ENCODE results near the gene CRNN.

The CRNN gene

GRCh38 chr1:152413909-152414308, at the start of gene CRNN:
TSS of gene CRNN (minus strand) at chr1:152414263. CDS start at chr1:152412233, 2,030 bp downstream.
- Histone ChIP-seq H3K9me3 (ENCODE audit: low read length) (no peaks in the 10 kb centered on the region), H2AFZ (ENCODE audit: low read depth, low read length) (no peak within 1 kb of the TSS), H3K4me3 (ENCODE audit: low read length) (no peak within 1 kb of the TSS), H3K36me3 (ENCODE audit: insufficient read depth, low read length) (no peaks in the 10 kb centered on the region), H3K27me3 (ENCODE audit: insufficient read depth, low read length) (no peaks in the 10 kb centered on the region), H3K4me1 (ENCODE audit: insufficient read depth, low read length) (no peaks in the 10 kb centered on the region)

DNA sequence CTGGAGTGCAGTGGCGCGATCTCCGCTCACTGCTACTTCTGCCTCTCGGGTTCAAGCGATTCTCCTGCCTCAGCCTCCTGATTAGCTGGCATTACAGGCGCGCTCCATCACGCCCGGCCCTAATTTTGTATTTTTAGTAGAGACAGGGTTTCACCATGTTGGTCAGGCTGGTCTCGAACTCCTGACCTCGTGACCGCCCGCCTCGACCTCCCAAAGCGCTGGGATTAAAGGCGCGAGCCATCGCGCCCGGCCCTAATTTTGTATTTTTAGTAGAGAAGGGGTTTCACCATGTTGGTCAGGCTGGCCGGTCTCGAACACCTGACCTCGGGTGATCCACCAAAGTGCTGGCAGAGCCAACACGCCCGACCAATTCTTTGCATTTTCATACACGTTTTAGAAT, 48.6 kb upstream of the CRNN start:
- no peak overlapping the region for H2AFZ ChIP-seq (ENCODE audit: low read depth, low read length)
- H3K4me3 ChIP-seq (ENCODE audit: low read length), result no peak overlapping the region
- H3K27me3 ChIP-seq (ENCODE audit: insufficient read depth, low read length), result no peaks in the 10 kb centered on the region
- no peaks in the 10 kb centered on the region for H3K36me3 ChIP-seq (ENCODE audit: insufficient read depth, low read length)
- H3K4me1 ChIP-seq (ENCODE audit: insufficient read depth, low read length), result no peaks in the 10 kb centered on the region
- no peaks in the 10 kb centered on the region for H3K9me3 ChIP-seq (ENCODE audit: low read length)

DNA sequence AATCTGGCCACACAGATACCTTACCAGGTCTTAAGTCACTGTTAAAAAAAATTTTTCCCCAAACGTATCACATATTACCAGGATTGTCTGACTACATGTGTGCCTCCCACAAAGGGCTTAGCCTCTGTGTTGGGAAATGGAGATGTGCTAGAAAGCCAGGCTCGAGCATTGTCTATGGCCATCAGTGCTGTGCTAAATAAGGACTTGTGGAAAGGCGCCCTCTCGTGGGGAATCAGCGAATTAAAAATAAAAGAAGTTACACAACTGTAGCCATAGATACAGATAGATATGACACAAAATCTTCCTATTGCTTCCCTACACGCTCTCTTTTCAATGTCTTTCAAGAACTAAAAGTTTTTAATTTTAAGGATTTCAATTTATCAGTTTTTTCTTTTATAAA, 47.5 kb upstream of the CRNN start:
- Histone ChIP-seq H3K36me3 (ENCODE audit: insufficient read depth, low read length) (no peaks in the 10 kb centered on the region), H3K4me3 (ENCODE audit: low read length) (no peak overlapping the region), H3K4me1 (ENCODE audit: insufficient read depth, low read length) (no peaks in the 10 kb centered on the region), H3K27me3 (ENCODE audit: insufficient read depth, low read length) (no peaks in the 10 kb centered on the region), H2AFZ (ENCODE audit: low read depth, low read length) (no peak overlapping the region), H3K9me3 (ENCODE audit: low read length) (no peaks in the 10 kb centered on the region)

DNA sequence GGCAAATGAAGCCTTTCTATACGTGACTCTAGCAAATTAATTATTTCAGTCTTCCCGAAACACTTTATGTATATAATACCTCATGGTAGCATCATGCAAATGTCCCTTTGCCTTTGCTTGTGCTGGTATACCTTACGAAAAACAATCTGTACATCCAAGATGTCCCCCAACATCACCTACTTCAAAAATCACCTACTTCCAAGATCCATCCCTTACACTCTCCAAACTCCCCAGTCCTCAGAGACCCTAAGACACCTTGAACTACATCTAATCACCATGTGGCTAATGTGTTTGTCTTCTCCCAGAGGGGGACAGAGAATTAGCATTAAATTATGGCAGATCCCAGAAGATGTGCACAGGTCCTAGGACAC, 46.5 kb upstream of the CRNN start:
- Histone ChIP-seq H3K9me3 (ENCODE audit: low read length) (no peaks in the 10 kb centered on the region), H3K4me1 (ENCODE audit: insufficient read depth, low read length) (no peaks in the 10 kb centered on the region), H3K27me3 (ENCODE audit: insufficient read depth, low read length) (no peaks in the 10 kb centered on the region), H2AFZ (ENCODE audit: low read depth, low read length) (no peak overlapping the region), H3K4me3 (ENCODE audit: low read length) (no peak overlapping the region), H3K36me3 (ENCODE audit: insufficient read depth, low read length) (no peaks in the 10 kb centered on the region)

GRCh38 chr1:152459596-152460528, 45.8 kb upstream of the CRNN start:
- Histone ChIP-seq H3K9me3 (ENCODE audit: low read length) (no peaks in the 10 kb centered on the region), H3K36me3 (ENCODE audit: insufficient read depth, low read length) (no peaks in the 10 kb centered on the region), H2AFZ (ENCODE audit: low read depth, low read length) (no peak overlapping the region), H3K4me3 (ENCODE audit: low read length) (no peak overlapping the region), H3K27me3 (ENCODE audit: insufficient read depth, low read length) (no peaks in the 10 kb centered on the region), H3K4me1 (ENCODE audit: insufficient read depth, low read length) (no peaks in the 10 kb centered on the region)

- Histone ChIP-seq H2AFZ (ENCODE audit: low read depth, low read length) (no peak overlapping the region), H3K4me3 (ENCODE audit: low read length) (no peak overlapping the region), H3K36me3 (ENCODE audit: insufficient read depth, low read length) (no peaks in the 10 kb centered on the region), H3K4me1 (ENCODE audit: insufficient read depth, low read length) (no peaks in the 10 kb centered on the region), H3K9me3 (ENCODE audit: low read length) (no peaks in the 10 kb centered on the region), H3K27me3 (ENCODE audit: insufficient read depth, low read length) (no peaks in the 10 kb centered on the region)
These were observed 44.5 kb upstream of the CRNN start for GRCh38 chr1:152458384-152459185.

- H3K27me3 ChIP-seq (ENCODE audit: insufficient read depth, low read length), result no peaks in the 10 kb centered on the region
- no peaks in the 10 kb centered on the region for H3K9me3 ChIP-seq (ENCODE audit: low read length)
- no peaks in the 10 kb centered on the region for H3K4me1 ChIP-seq (ENCODE audit: insufficient read depth, low read length)
- no peak overlapping the region for H2AFZ ChIP-seq (ENCODE audit: low read depth, low read length)
- no peaks in the 10 kb centered on the region for H3K36me3 ChIP-seq (ENCODE audit: insufficient read depth, low read length)
- H3K4me3 ChIP-seq (ENCODE audit: low read length), result no peak overlapping the region
These were observed 43.5 kb upstream of the CRNN start for GRCh38 chr1:152457561-152457960.

- Histone ChIP-seq H2AFZ (ENCODE audit: low read depth, low read length) (no peak overlapping the region), H3K4me3 (ENCODE audit: low read length) (no peak overlapping the region), H3K27me3 (ENCODE audit: insufficient read depth, low read length) (no peaks in the 10 kb centered on the region), H3K4me1 (ENCODE audit: insufficient read depth, low read length) (no peaks in the 10 kb centered on the region), H3K9me3 (ENCODE audit: low read length) (no peaks in the 10 kb centered on the region), H3K36me3 (ENCODE audit: insufficient read depth, low read length) (no peaks in the 10 kb centered on the region)
These were observed 43.0 kb upstream of the CRNN start for GRCh38 chr1:152457071-152457470.

GRCh38 chr1:152451254-152451653, 37.2 kb upstream of the CRNN start:
- H3K9me3 ChIP-seq (ENCODE audit: low read length), result no peaks in the 10 kb centered on the region
- no peaks in the 10 kb centered on the region for H3K36me3 ChIP-seq (ENCODE audit: insufficient read depth, low read length)
- H3K27me3 ChIP-seq (ENCODE audit: insufficient read depth, low read length), result no peaks in the 10 kb centered on the region
- H3K4me1 ChIP-seq (ENCODE audit: insufficient read depth, low read length), result no peaks in the 10 kb centered on the region
- H2AFZ ChIP-seq (ENCODE audit: low read depth, low read length), result no peak overlapping the region
- H3K4me3 ChIP-seq (ENCODE audit: low read length), result no peak overlapping the region

DNA sequence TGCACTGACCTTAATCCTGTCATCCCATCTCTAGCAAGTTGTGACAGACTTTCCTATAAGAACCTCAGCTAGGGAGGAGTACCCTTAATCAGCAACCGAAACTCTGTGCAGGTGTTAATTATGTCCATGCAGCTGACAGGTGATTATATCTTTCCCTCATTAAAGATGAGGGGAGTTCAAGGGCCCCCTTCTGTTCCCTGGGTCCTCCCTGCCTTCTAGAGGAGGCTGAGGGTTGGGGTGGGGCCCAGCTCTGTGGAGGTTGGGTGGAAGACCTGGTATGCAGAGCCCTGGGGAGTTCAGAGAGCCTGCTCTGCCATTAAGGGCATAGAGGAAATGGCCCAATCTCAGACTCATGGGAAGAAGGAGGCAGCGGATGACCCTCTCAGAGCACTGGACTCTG, 35.6 kb upstream of the CRNN start:
- no peak overlapping the region for H3K4me3 ChIP-seq (ENCODE audit: low read length)
- no peaks in the 10 kb centered on the region for H3K9me3 ChIP-seq (ENCODE audit: low read length)
- H3K27me3 ChIP-seq (ENCODE audit: insufficient read depth, low read length), result no peaks in the 10 kb centered on the region

DNA sequence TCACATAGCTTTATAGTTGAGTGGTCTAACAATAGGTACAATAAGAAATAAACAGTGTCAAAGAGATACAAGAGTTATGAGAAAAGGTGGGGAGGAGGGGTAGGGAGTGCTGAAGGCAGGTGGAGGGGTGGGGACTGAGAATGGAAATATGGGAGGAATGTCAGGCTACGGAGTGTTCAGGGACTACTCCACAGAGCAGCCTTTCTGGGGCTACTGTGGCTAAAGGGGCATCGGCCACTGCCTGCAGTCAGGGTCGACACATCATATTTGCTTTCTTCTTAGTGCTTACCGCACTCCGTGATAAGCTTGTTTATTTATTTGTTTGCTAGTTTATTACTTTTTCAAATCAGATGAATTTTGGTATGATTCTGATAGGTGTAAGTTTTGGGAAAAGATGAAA, 34.4 kb upstream of the CRNN start:
- H3K27me3 ChIP-seq (ENCODE audit: insufficient read depth, low read length), result no peaks in the 10 kb centered on the region
- no peaks in the 10 kb centered on the region for H3K9me3 ChIP-seq (ENCODE audit: low read length)
- no peaks in the 10 kb centered on the region for H3K4me1 ChIP-seq (ENCODE audit: insufficient read depth, low read length)
- no peak overlapping the region for H3K4me3 ChIP-seq (ENCODE audit: low read length)
- no peaks in the 10 kb centered on the region for H3K36me3 ChIP-seq (ENCODE audit: insufficient read depth, low read length)
- H2AFZ ChIP-seq (ENCODE audit: low read depth, low read length), result no peak overlapping the region

More for the DNA sequence above, 35.6 kb upstream of the CRNN start:
- Histone ChIP-seq H2AFZ (ENCODE audit: low read depth, low read length) (no peak overlapping the region), H3K4me1 (ENCODE audit: insufficient read depth, low read length) (no peaks in the 10 kb centered on the region), H3K36me3 (ENCODE audit: insufficient read depth, low read length) (no peaks in the 10 kb centered on the region)

DNA sequence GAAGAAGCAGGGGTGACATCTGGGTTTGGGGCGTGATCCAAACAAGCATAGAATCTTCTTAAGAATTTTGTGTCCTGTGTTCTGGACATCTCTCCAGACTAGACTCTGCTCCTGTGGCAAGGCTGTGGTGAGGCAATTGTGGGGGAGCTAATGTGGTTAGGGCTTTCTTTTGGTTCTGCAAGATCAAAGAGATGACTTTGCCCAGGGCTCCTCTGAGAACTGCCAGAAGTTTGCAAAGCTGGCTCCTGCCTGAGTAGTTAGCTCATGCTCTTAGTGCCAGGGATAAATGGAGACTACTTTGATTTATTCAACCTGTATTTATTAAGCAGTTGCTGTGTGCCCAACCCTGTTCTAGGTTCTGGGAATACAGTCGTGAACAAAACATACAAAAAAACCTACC, 34.0 kb upstream of the CRNN start:
- no peaks in the 10 kb centered on the region for H3K36me3 ChIP-seq (ENCODE audit: insufficient read depth, low read length)
- H3K9me3 ChIP-seq (ENCODE audit: low read length), result no peaks in the 10 kb centered on the region
- H3K4me3 ChIP-seq (ENCODE audit: low read length), result no peak overlapping the region
- H3K27me3 ChIP-seq (ENCODE audit: insufficient read depth, low read length), result no peaks in the 10 kb centered on the region
- H2AFZ ChIP-seq (ENCODE audit: low read depth, low read length), result no peak overlapping the region
- H3K4me1 ChIP-seq (ENCODE audit: insufficient read depth, low read length), result no peaks in the 10 kb centered on the region

DNA sequence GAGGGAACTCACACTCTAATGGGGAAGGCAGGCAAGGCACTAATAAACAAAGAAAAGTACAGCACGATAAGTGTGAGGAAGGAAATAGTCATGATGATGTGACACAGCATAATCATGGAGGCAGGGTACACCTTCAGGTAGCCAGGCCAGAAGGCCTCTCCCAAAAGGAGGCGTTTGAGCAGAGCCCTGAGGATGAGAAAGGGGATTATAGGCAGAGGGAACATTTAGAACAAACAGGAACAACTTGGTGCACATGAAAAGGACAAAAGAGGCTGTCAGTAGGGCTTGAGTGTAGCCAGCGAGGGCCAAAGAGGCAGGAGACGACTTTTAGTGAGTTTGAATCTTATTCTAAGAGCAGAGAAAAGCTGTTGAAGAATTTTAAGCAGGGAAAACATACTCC, 33.4 kb upstream of the CRNN start:
- Histone ChIP-seq H3K36me3 (ENCODE audit: insufficient read depth, low read length) (no peaks in the 10 kb centered on the region), H3K9me3 (ENCODE audit: low read length) (no peaks in the 10 kb centered on the region), H3K4me3 (ENCODE audit: low read length) (no peak overlapping the region), H2AFZ (ENCODE audit: low read depth, low read length) (no peak overlapping the region), H3K4me1 (ENCODE audit: insufficient read depth, low read length) (no peaks in the 10 kb centered on the region), H3K27me3 (ENCODE audit: insufficient read depth, low read length) (no peaks in the 10 kb centered on the region)

Data from neuron (in vitro differentiated cells).